ENCODE data around the gene OXNAD1. TPM values are rescaled to one million over a fixed set of nuclear protein-coding genes. Genes with fewer than 3 reads are reported as not detected.

Gene OXNAD1
- total RNA-seq, 2 donors from 2014 or later: 13.5 to 18.8 TPM

- 89 to 90% methylated on average over 4 of the region's 4 CpGs for WGBS, 2 donors
- TF ChIP-seq CTCF (IDR thresholded peaks at IDR 0.05) (no peak), POLR2A (IDR thresholded peaks at IDR 0.05) (no peak)
- no peak overlapping the region for H3K27ac ChIP-seq
- H3K4me1 ChIP-seq: no peaks in the 10 kb centered on the region
- no peaks in the 10 kb centered on the region for H3K36me3 ChIP-seq (replicated peaks in 1 of 2; ENCODE audit: insufficient read depth in 1 of 2, low read depth in 2 of 2)
- ATAC-seq: no peak
- intact Hi-C loops (cut with DNase I): no loop called here
- no peak overlapping the region for H3K4me3 ChIP-seq
- no peak for DNase-seq
- H3K9me3 ChIP-seq: no peaks in the 10 kb centered on the region
- no peaks in the 10 kb centered on the region for H3K27me3 ChIP-seq
Observed at GRCh38 chr3:16319723-16320122, 54.7 kb downstream of the OXNAD1 start.

GRCh38 chr3:16320711-16321110 lies 55.7 kb downstream of the OXNAD1 start:
- 92 to 95% methylated on average over 3 of the region's 3 CpGs for WGBS, 2 donors
- DNase-seq: no peak
- TF ChIP-seq POLR2A (IDR thresholded peaks at IDR 0.05) (no peak), CTCF (IDR thresholded peaks at IDR 0.05) (no peak)
- H3K27me3 ChIP-seq: no peaks in the 10 kb centered on the region
- H3K4me3 ChIP-seq: no peak overlapping the region
- H3K9me3 ChIP-seq: no peaks in the 10 kb centered on the region
- intact Hi-C loops (cut with DNase I): no loop called here
- H3K4me1 ChIP-seq: no peaks in the 10 kb centered on the region
- no peaks in the 10 kb centered on the region for H3K36me3 ChIP-seq (replicated peaks in 1 of 2; ENCODE audit: insufficient read depth in 1 of 2, low read depth in 2 of 2)
- no peak for ATAC-seq
- H3K27ac ChIP-seq: no peak overlapping the region

- Histone ChIP-seq H3K36me3 (replicated peaks in 1 of 2; ENCODE audit: insufficient read depth in 1 of 2, low read depth in 2 of 2) (no peaks in the 10 kb centered on the region), H3K9me3 (no peaks in the 10 kb centered on the region), H3K4me1 (no peaks in the 10 kb centered on the region), H3K27ac (no peak overlapping the region), H3K27me3 (no peaks in the 10 kb centered on the region), H3K4me3 (no peak overlapping the region)
- DNase-seq (no peak), ATAC-seq (no peak)
- TF ChIP-seq CTCF (IDR thresholded peaks at IDR 0.05) (no peak), POLR2A (IDR thresholded peaks at IDR 0.05) (no peak)
- intact Hi-C loops (cut with DNase I): no loop called here
- 69 to 76% methylated on average over 5 of the region's 5 CpGs for WGBS, 2 donors
Observed at GRCh38 chr3:16322189-16322588, 57.2 kb downstream of the OXNAD1 start.

- intact Hi-C loops (cut with DNase I): no loop called here
- TF ChIP-seq POLR2A (IDR thresholded peaks at IDR 0.05) (no peak), CTCF (IDR thresholded peaks at IDR 0.05) (no peak)
- H3K27me3 ChIP-seq: no peaks in the 10 kb centered on the region
- H3K27ac ChIP-seq: no peak overlapping the region
- H3K4me1 ChIP-seq: no peaks in the 10 kb centered on the region
- H3K36me3 ChIP-seq (replicated peaks in 1 of 2; ENCODE audit: insufficient read depth in 1 of 2, low read depth in 2 of 2): no peaks in the 10 kb centered on the region
- WGBS, 2 donors: 88 to 90% methylated on average over 3 to 4 of the region's 4 CpGs
- H3K9me3 ChIP-seq: no peaks in the 10 kb centered on the region
- DNase-seq (no peak), ATAC-seq (no peak)
- H3K4me3 ChIP-seq: no peak overlapping the region
Observed at GRCh38 chr3:16323737-16324136, 58.7 kb downstream of the OXNAD1 start.

- Histone ChIP-seq H3K36me3 (replicated peaks in 1 of 2; ENCODE audit: insufficient read depth in 1 of 2, low read depth in 2 of 2) (no peaks in the 10 kb centered on the region), H3K9me3 (peaks cover 0 to 4% (median 0%) of the 10 kb centered on the region in 3 donors), H3K4me1 (no peaks in the 10 kb centered on the region), H3K27ac (no peak overlapping the region), H3K4me3 (no peak overlapping the region), H3K27me3 (no peaks in the 10 kb centered on the region)
- TF ChIP-seq CTCF (IDR thresholded peaks at IDR 0.05) (no peak), POLR2A (IDR thresholded peaks at IDR 0.05) (no peak)
- intact Hi-C loops (cut with DNase I): no loop called here
- no peak for DNase-seq
- WGBS, 2 donors: 95 to 100% methylated on average over 3 to 4 of the region's 4 CpGs
- ATAC-seq: no peak
Observed at GRCh38 chr3:16325850-16326249, 60.8 kb downstream of the OXNAD1 start.

Measured in body of pancreas (tissue), 4 donors.